Vein endothelial cell (primary cell): Measurements from ENCODE around the gene FAIM2. TPM values are rescaled to one million over a fixed set of nuclear protein-coding genes. Genes with fewer than 3 reads are reported as not detected.

Experiments
- total RNA-seq: library from RNA; depleted of rRNA; stranded (reverse); fragments of >200 nt; gene quantifications from 2 replicates; pipeline ENCODE4 v1.2.3, GENCODE V29; 2012

The FAIM2 gene
- not detected in 2 replicates for total RNA-seq

DNA sequence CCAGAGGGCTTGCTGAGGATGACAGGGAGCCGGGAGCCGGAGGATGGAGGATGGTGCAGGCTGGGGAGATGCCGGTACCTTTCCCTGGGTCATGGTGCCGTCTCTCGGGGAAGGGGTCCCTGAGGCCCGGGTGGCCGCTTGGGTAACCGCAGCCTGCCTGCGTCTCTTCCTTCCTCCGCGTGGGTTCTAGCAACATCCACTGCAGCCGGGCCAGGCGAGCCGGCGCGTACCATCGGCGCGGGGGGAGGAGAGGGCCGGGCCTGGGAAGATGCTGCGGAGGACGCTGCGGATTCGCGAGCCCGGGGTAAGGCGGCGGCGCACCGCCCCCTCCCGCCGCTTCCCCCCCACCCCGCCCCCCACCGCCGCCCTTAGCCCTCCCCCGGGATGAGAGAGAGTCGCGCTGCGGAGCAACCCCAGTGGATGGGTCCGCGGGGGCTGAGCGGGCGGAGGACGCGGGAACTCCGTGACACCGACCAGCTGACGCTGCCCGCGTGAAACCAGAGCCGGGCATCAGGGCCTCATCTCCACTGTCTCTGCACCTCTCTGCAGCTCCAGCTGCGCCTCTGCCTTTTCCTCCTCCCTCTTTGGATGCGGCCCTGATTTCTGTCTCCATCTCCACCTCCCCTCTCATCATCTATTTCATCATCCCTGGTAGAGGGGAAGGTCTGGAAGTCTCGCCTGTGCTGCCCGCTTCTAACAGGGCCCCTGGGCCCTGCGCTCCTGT lies at the start of gene FAIM2:
Gene FAIM2, minus strand, starts transcription at position 201 of the 724 bp plus-strand sequence. Its CDS starts 108 bp downstream, at position 93.

DNA sequence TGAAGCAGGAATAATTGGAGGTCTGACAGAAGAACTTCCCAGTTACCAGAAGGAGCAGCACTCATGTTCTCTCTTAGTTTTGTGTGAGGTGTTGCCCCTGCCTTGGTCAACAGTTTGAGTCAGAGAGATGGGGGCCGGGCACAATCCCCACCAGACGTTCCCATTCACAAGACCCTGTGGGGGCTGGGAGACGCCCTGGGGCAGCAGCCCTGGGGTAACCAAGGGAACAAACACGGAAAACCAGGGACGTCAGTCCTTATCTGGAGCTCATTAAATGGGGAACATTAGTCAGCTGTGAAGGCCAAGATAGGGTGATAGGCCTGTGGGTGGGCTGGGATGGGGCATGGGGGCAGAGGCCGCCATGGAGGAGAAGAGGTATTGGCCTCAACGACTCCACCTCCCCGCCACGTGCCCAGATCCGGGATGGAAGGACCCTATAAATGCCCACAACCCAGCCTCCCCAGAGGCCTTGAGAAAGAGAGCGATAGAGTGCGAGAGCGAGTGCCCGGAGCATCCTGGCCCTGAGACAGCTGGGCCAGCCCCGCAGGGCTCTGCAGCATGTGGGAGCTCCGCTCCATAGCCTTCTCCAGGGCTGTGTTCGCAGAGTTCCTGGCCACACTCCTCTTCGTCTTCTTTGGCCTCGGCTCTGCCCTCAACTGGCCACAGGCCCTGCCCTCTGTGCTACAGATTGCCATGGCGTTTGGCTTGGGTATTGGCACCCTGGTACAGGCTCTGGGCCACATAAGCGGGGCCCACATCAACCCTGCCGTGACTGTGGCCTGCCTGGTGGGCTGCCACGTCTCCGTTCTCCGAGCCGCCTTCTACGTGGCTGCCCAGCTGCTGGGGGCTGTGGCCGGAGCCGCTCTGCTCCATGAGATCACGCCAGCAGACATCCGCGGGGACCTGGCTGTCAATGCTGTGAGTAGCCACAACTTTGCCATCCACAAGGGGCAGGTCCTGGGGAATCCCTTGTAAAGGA lies 46.9 kb upstream of the FAIM2 start, which contains the start of gene AQP2:
Gene AQP2, plus strand, starts transcription at position 465 of the 979 bp plus-strand sequence. Its CDS starts 94 bp downstream, at position 559.

DNA sequence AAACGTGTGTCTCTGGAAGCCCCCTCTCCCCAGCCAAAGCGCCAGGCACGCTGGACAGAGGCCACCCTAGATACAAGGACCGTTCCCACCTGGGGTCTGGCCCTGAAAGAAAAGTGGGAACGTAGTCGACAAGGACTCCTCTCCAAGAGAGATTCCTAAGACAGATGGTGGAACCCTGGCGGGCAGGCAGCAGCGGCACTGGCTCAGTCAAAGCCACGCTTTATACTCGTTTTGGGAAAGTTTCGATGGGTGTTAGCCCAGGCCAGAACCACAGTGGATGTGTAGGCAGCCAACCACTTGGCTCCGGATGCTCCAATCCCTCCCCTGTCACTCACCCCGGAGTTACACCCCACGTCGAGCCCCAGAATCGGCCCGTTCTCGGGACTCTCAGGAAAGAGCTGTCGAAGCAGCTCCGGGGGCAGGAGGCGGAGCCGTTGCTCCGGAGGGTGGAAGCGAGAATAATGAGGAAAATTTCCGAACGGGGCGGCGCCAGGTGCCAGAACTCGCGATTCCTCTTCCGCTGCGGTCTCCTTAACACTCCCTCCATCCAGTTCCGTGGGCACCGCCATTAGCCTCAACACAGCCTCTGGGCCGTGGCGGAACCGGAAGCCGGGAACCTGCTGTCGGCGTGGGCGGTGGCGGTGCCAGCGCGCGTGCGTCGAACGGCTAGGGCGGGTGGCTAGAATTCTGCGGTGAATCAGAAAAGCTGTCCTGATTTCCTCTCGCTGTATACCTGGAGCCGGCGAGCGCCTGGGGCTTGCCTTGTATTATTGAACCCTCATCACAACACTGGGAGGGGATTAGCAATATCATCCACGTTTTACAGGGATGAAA lies 61.0 kb downstream of the FAIM2 start, which contains the start of gene BCDIN3D:
Gene BCDIN3D, minus strand, starts transcription at position 588 of the 834 bp plus-strand sequence. Its CDS starts 19 bp downstream, at position 569.

DNA sequence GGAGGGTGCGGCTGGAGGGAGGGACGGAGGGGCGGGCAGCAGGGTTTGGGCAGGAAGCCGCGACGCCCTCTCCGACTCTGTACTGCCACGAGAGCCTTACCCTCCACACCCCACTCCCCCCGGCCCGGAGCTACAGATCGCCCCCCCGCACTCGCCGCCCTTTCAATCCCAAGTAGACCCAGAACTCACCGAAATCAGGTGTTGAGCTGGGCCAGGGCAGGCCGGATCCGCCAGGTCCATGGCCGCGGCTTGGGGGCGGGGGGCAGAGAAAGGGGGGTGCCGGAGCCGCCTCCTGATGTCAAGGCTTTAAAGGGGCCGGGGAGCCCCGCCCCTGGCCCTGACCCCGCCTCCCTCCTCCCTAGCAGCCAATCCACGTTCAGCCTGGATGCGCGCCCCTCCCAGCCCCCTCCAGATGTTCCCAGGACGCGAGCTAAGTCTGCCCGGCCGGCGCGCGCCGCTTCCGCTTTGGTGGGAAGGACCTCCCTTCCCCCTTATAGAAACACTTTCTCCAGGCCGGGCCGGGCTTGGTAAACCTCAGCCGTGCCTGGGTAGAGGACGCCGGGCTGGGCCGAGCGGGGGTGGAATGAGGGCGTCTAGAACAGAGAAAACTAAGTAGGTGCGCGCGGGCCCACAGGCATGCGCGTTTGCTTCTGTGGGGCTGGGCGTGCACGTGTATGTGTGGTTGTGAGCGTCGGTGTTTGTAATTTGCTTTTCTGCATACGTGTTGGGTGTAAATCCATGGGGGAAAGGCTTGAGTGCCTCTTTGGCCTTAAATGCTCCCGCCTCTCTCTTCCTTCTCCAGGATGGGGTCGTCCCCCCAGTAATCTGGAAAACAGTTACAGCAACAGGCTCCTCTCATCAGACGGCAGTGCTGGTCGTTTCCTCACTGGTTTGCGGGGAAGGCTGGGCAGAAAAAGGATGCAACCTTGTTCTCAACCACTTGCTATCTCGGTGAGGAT lies 75.3 kb downstream of the FAIM2 start, which contains the start of gene NCKAP5L:
Gene NCKAP5L, minus strand, starts transcription at position 281 of the 959 bp plus-strand sequence. CDS start 24,369 bp downstream, outside the sequence.

Other genes starting within 250 kb of the FAIM2 start
- gene FMNL3, start 196.5 kb downstream of the FAIM2 start, total RNA-seq = 135 and 136 TPM in 2 replicates
- gene TMBIM6, start 162.3 kb downstream of the FAIM2 start, total RNA-seq = 376 and 434 TPM in 2 replicates
- 28.2 and 37.2 TPM in 2 replicates for gene NCKAP5L, start 75.5 kb downstream of the FAIM2 start, total RNA-seq
- gene BCDIN3D, start 60.8 kb downstream of the FAIM2 start, total RNA-seq = 2.6 and 3.4 TPM in 2 replicates
- gene AQP2, start 46.8 kb upstream of the FAIM2 start, total RNA-seq = not detected in 2 replicates
- gene AQP5, start 58.0 kb upstream of the FAIM2 start, total RNA-seq = 0.29 TPM in 1 of 2 replicates, not detected in the other
- gene AQP6, start 69.0 kb upstream of the FAIM2 start, total RNA-seq = not detected in 2 replicates
- gene RACGAP1, start 121.6 kb upstream of the FAIM2 start, total RNA-seq = 26.5 and 36.1 TPM in 2 replicates
- under 0.01 TPM in 1 of 2 replicates, not detected in the other for gene ASIC1, start 153.7 kb upstream of the FAIM2 start, total RNA-seq
- 115 and 125 TPM in 2 replicates for gene SMARCD1, start 181.4 kb upstream of the FAIM2 start, total RNA-seq
- gene GPD1, start 200.1 kb upstream of the FAIM2 start, total RNA-seq = under 0.01 TPM in 1 of 2 replicates, not detected in the other
- 26.8 and 29.4 TPM in 2 replicates for gene COX14, start 208.3 kb upstream of the FAIM2 start, total RNA-seq